OCI-LY1 (cell line): ENCODE measurements around the gene SLCO2A1.

Experiments
- EZH2 ChIP-seq: fragments of 200-600 bp; sonication (generic), shearing (Covaris generic); IDR thresholded peaks from 2 replicates; pipeline ENCODE4 v1.8.0; 2017; ENCODE audit warnings: borderline replicate concordance, mixed run types, mild to moderate bottlenecking, antibody characterized with exemption, low read length, moderate library complexity, mixed read lengths
- TF ChIP-seq, protein P1 (sequence below): fragments of 200-600 bp; sonication (generic), shearing (Covaris generic); IDR thresholded peaks from 2 replicates; pipeline ENCODE4 v1.5.1; 2017; ENCODE audit warnings: mild to moderate bottlenecking, antibody characterized with exemption, low read length, moderate library complexity, mixed read lengths

DNA sequence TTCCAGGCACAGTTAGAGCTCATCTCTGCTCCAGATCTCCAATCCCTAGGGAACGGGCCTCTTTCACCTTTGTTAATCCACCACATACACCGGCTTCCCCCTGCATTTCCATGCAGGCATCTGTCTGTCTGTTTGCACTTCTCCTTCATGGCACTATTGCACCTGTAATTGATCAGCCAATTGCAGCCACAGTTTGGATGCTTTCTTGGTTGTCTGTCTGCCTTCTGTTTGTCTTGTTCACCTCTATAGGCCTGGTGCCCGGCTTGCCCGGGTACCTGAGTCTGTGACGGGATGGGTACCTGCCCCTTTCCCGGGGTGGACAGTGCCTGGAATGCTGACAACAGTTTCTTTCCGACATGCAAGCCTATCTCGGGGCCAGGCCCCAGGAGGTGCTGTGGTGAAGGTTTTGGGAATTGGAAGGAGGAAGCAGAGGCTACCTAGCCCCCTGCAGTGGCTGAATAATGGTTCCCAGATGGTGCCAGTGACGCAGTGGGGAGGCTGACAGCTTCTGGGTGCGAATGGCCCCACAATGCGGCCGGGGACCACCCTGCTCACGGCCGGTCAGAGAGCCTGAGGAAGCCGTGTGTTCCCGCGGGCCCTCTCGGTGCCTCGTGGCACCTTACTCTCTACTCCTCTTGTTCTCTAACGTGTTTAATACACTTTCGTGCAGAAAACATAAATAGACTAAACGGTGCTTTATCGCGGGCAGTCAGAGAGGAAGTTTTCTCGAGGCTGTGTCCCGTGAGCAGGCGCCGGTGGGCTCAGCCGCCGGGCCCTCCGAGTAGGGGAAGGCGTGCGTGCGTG lies 102.8 kb downstream of the SLCO2A1 start:
- TF ChIP-seq EZH2 = no peak
- TF ChIP-seq, protein P1, sequence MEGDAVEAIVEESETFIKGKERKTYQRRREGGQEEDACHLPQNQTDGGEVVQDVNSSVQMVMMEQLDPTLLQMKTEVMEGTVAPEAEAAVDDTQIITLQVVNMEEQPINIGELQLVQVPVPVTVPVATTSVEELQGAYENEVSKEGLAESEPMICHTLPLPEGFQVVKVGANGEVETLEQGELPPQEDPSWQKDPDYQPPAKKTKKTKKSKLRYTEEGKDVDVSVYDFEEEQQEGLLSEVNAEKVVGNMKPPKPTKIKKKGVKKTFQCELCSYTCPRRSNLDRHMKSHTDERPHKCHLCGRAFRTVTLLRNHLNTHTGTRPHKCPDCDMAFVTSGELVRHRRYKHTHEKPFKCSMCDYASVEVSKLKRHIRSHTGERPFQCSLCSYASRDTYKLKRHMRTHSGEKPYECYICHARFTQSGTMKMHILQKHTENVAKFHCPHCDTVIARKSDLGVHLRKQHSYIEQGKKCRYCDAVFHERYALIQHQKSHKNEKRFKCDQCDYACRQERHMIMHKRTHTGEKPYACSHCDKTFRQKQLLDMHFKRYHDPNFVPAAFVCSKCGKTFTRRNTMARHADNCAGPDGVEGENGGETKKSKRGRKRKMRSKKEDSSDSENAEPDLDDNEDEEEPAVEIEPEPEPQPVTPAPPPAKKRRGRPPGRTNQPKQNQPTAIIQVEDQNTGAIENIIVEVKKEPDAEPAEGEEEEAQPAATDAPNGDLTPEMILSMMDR = no peak
